Karpas-422 (cell line): ENCODE data around the gene ATAD3A. TPM values are rescaled to one million over a fixed set of nuclear protein-coding genes. Genes with fewer than 3 reads are reported as not detected.
"Not testable (repeated sequence)": the region's sequence is repeated elsewhere in the genome, so short reads cannot be mapped to it uniquely, and the experiment has no call there.

ENCODE experiments used
- DNase-seq: peaks from one replicate; pipeline ENCODE4 v3.0.0-alpha.2; 2015
- H2AFZ ChIP-seq: fragments of 200-600 bp; sonication (generic); 2 replicates; pipeline ENCODE4 v1.6.1; 2014; ENCODE audit warnings: antibody characterized with exemption, low read length, mixed read lengths
- H3K27ac ChIP-seq: fragments of 200-600 bp; sonication (generic); 2 replicates; pipeline ENCODE4 v1.5.1; 2014; ENCODE audit warnings: mild to moderate bottlenecking, low read length, moderate library complexity
- H3K27me3 ChIP-seq: fragments of 200-600 bp; sonication (generic); 2 replicates; pipeline ENCODE4 v1.6.1; 2014; ENCODE audit warnings: low read length, mixed read lengths
- H3K36me3 ChIP-seq: fragments of 200-600 bp; sonication (generic); 2 replicates; pipeline ENCODE4 v1.6.1; 2014; ENCODE audit warnings: low read length, mixed read lengths; ENCODE audit not compliant: insufficient read depth
- H3K4me1 ChIP-seq: fragments of 200-600 bp; sonication (generic); 2 replicates; pipeline ENCODE4 v1.6.1; 2014; ENCODE audit warnings: mild to moderate bottlenecking, low read length, mixed read lengths
- H3K4me2 ChIP-seq: fragments of 200-600 bp; sonication (generic); 2 replicates; pipeline ENCODE4 v1.6.1; 2014; ENCODE audit warnings: low read length, low read depth, mild to moderate bottlenecking; ENCODE audit not compliant: poor library complexity, severe bottlenecking
- H3K4me3 ChIP-seq: fragments of 200-600 bp; sonication (generic); 2 replicates; pipeline ENCODE4 v1.5.1; 2014; ENCODE audit warnings: mild to moderate bottlenecking, antibody characterized with exemption, low read length, mixed read lengths
- H3K79me2 ChIP-seq: fragments of 200-600 bp; sonication (generic); 2 replicates; pipeline ENCODE4 v1.6.1; 2014; ENCODE audit warnings: mild to moderate bottlenecking, low read length, mixed read lengths
- H3K9ac ChIP-seq: fragments of 200-600 bp; sonication (generic); 2 replicates; pipeline ENCODE4 v1.6.0; 2014; ENCODE audit warnings: low read length
- H3K9me2 ChIP-seq: fragments of 200-600 bp; sonication (generic), shearing (Covaris generic); replicated peaks from 2 replicates; pipeline ENCODE4 v1.6.0; 2014; ENCODE audit warnings: mild to moderate bottlenecking, low read length, moderate library complexity; ENCODE audit not compliant: insufficient read depth
- H3K9me3 ChIP-seq: fragments of 300-700, 200-600 bp; sonication (generic); 2 replicates; pipeline ENCODE4 v1.6.1; 2014; ENCODE audit warnings: low read length, mixed read lengths
- H4K20me1 ChIP-seq: fragments of 200-600 bp; sonication (generic); 2 replicates; pipeline ENCODE4 v1.6.1; 2014; ENCODE audit warnings: mild to moderate bottlenecking, antibody characterized with exemption, low read length, low read depth; ENCODE audit not compliant: insufficient read depth
- total RNA-seq: library from RNA; depleted of rRNA; stranded (reverse); fragments of >200 nt; shearing (Covaris generic); gene quantifications from 2 replicates; pipeline ENCODE4 v1.2.3, GENCODE V29; 2014; ENCODE audit warnings: low replicate concordance

Gene ATAD3A
- total RNA-seq, 1 experiment from 2014 or later: 12.5 TPM

- H3K27ac ChIP-seq: not testable (repeated sequence)
These were observed 463 bp downstream of the ATAD3A start for GRCh38 chr1:1512425-1512824.

GRCh38 chr1:1513675-1514074, 1.7 kb downstream of the ATAD3A start:
- not testable (repeated sequence) for H3K36me3 ChIP-seq, H3K27ac ChIP-seq, H3K9me3 ChIP-seq, H4K20me1 ChIP-seq, H3K27me3 ChIP-seq, DNase-seq, H2AFZ ChIP-seq, H3K9me2 ChIP-seq
- H3K79me2 ChIP-seq: peaks cover 25% of the 10 kb centered on the region
- peak overlapping the region; percentile 42 for H3K4me2 ChIP-seq
- H3K4me3 ChIP-seq: peak overlapping the region; percentile 57; the same call in 1 of the 2 replicates
- peak overlapping the region; percentile 49 for H3K9ac ChIP-seq
- peaks cover 14% of the 10 kb centered on the region for H3K4me1 ChIP-seq

More at GRCh38 chr1:1512425-1512824, 463 bp downstream of the ATAD3A start:
- DNase-seq: peak; percentile 41
- not testable (repeated sequence) for H3K36me3 ChIP-seq, H3K27me3 ChIP-seq, H3K9me3 ChIP-seq, H4K20me1 ChIP-seq, H3K9me2 ChIP-seq, H2AFZ ChIP-seq
- Histone ChIP-seq H3K4me1 (peaks cover 14% of the 10 kb centered on the region), H3K79me2 (peaks cover 25% of the 10 kb centered on the region), H3K4me2 (peak overlapping the region; percentile 50), H3K4me3 (peak overlapping the region; percentile 89; the same call in 1 of the 2 replicates), H3K9ac (peak overlapping the region; percentile 93)

- not testable (repeated sequence) for H3K36me3 ChIP-seq, H3K9me2 ChIP-seq, DNase-seq, H3K9me3 ChIP-seq, H3K9ac ChIP-seq, H2AFZ ChIP-seq, H3K27me3 ChIP-seq, H3K4me3 ChIP-seq, H3K27ac ChIP-seq, H4K20me1 ChIP-seq, H3K4me2 ChIP-seq
- Histone ChIP-seq H3K4me1 (peaks cover 14% of the 10 kb centered on the region), H3K79me2 (peaks cover 25% of the 10 kb centered on the region)
These were observed 2.4 kb downstream of the ATAD3A start for GRCh38 chr1:1514376-1514775.

GRCh38 chr1:1516923-1517322, 5.0 kb downstream of the ATAD3A start:
- H4K20me1 ChIP-seq, H3K27me3 ChIP-seq, H3K9ac ChIP-seq, H3K4me3 ChIP-seq, H3K4me1 ChIP-seq, H3K9me3 ChIP-seq, H3K9me2 ChIP-seq, H3K4me2 ChIP-seq, H3K36me3 ChIP-seq, H3K27ac ChIP-seq, H2AFZ ChIP-seq, DNase-seq: not testable (repeated sequence)
- peaks cover 21% of the 10 kb centered on the region for H3K79me2 ChIP-seq

- no peak overlapping the region for H3K9ac ChIP-seq
- H3K4me1 ChIP-seq: peaks cover 6% of the 10 kb centered on the region
- no peak overlapping the region for H3K27ac ChIP-seq
- no peak overlapping the region for H3K4me2 ChIP-seq
- no peaks in the 10 kb centered on the region for H3K27me3 ChIP-seq
- no peaks in the 10 kb centered on the region for H3K9me3 ChIP-seq
- H3K79me2 ChIP-seq: peaks cover 18% of the 10 kb centered on the region
- no peak overlapping the region for H3K4me3 ChIP-seq
- H2AFZ ChIP-seq: no peak overlapping the region
- H4K20me1 ChIP-seq: 0 out of 2 replicates have a peak, but pooled peaks cover 3% of the 10 kb centered on the region
- no peak for DNase-seq
- no peaks in the 10 kb centered on the region for H3K9me2 ChIP-seq
- no peaks in the 10 kb centered on the region; the same call in 1 of the 2 replicates for H3K36me3 ChIP-seq
These were observed 6.1 kb downstream of the ATAD3A start for GRCh38 chr1:1517973-1518620.

GRCh38 chr1:1518621-1519007, 6.7 kb downstream of the ATAD3A start:
- H3K9me3 ChIP-seq, H3K4me3 ChIP-seq, H3K27ac ChIP-seq, DNase-seq, H3K9ac ChIP-seq, H3K36me3 ChIP-seq, H3K4me1 ChIP-seq, H3K27me3 ChIP-seq, H3K9me2 ChIP-seq, H3K4me2 ChIP-seq, H4K20me1 ChIP-seq, H2AFZ ChIP-seq: not testable (repeated sequence)
- peaks cover 14% of the 10 kb centered on the region for H3K79me2 ChIP-seq

GRCh38 chr1:1519805-1520505, 8.0 kb downstream of the ATAD3A start:
- H3K27me3 ChIP-seq, H3K9me3 ChIP-seq, H2AFZ ChIP-seq, DNase-seq, H3K36me3 ChIP-seq, H3K9me2 ChIP-seq, H3K4me1 ChIP-seq, H3K4me3 ChIP-seq, H4K20me1 ChIP-seq, H3K9ac ChIP-seq, H3K79me2 ChIP-seq, H3K4me2 ChIP-seq, H3K27ac ChIP-seq: not testable (repeated sequence)

GRCh38 chr1:1521331-1521730, 9.4 kb downstream of the ATAD3A start:
- DNase-seq: no peak
- no peaks in the 10 kb centered on the region for H3K4me1 ChIP-seq
- no peaks in the 10 kb centered on the region for H3K27me3 ChIP-seq
- no peaks in the 10 kb centered on the region for H3K79me2 ChIP-seq
- no peaks in the 10 kb centered on the region for H4K20me1 ChIP-seq
- H3K9me2 ChIP-seq: no peaks in the 10 kb centered on the region
- H2AFZ ChIP-seq: no peak overlapping the region
- H3K4me3 ChIP-seq: no peak overlapping the region
- H3K27ac ChIP-seq: no peak overlapping the region
- H3K9ac ChIP-seq: no peak overlapping the region
- no peak overlapping the region for H3K4me2 ChIP-seq
- H3K9me3 ChIP-seq: no peaks in the 10 kb centered on the region
- no peaks in the 10 kb centered on the region for H3K36me3 ChIP-seq
